Cerebellar nuclear complex (tissue), 1 donor: ENCODE measurements around the gene DNAH8.

Experiments used
- DNase-seq, 2 experiments: peaks; one replicate each; lab custom pipeline; 2025; lab: John Stamatoyannopoulos, UW

DNAH8 gene

GRCh38 chr6:39018103-39018502 is 303.0 kb downstream of the DNAH8 start:
- DNase-seq: no peak

- DNase-seq: no peak
These were observed 305.0 kb downstream of the DNAH8 start for GRCh38 chr6:39020136-39020535.

- no peak for DNase-seq
These were observed 305.9 kb downstream of the DNAH8 start for GRCh38 chr6:39021041-39021440.

- DNase-seq: no peak
These were observed 306.7 kb downstream of the DNAH8 start for GRCh38 chr6:39021779-39022178.

GRCh38 chr6:39026175-39026574 is 311.1 kb downstream of the DNAH8 start:
- DNase-seq: no peak

GRCh38 chr6:39029156-39030011 is 314.3 kb downstream of the DNAH8 start:
- DNase-seq: no peak

GRCh38 chr6:39035681-39036080 is 320.6 kb downstream of the DNAH8 start:
- DNase-seq: no peak

GRCh38 chr6:39037082-39037508 is 322.0 kb downstream of the DNAH8 start:
- DNase-seq: no peak

- no peak for DNase-seq
These were observed 322.6 kb downstream of the DNAH8 start for GRCh38 chr6:39037707-39038106.

- no peak for DNase-seq
These were observed 325.1 kb downstream of the DNAH8 start for GRCh38 chr6:39040080-39040673.

GRCh38 chr6:39041072-39041471 is 326.0 kb downstream of the DNAH8 start:
- DNase-seq: no peak

GRCh38 chr6:39043776-39044175 is 328.7 kb downstream of the DNAH8 start:
- no peak for DNase-seq

- DNase-seq: no peak
These were observed 329.1 kb downstream of the DNAH8 start for GRCh38 chr6:39044181-39044580.

- DNase-seq: no peak
These were observed 332.6 kb downstream of the DNAH8 start for GRCh38 chr6:39047434-39048327.

- DNase-seq: no peak
These were observed 333.6 kb downstream of the DNAH8 start, which contains the start of gene GLP1R for GRCh38 chr6:39048481-39049399. TSS of gene GLP1R (plus strand) at chr6:39048781. CDS start at chr6:39048841, 60 bp downstream.

GRCh38 chr6:39049575-39050283 is 334.6 kb downstream of the DNAH8 start:
- no peak for DNase-seq

- no peak for DNase-seq
These were observed 335.5 kb downstream of the DNAH8 start for GRCh38 chr6:39050453-39051112.

GRCh38 chr6:39051399-39052122 is 336.4 kb downstream of the DNAH8 start:
- DNase-seq: no peak

GRCh38 chr6:39053016-39053624 is 338.0 kb downstream of the DNAH8 start:
- DNase-seq: no peak
